Tibial nerve (tissue), 4 donors: ENCODE data around the gene HADHA.

Experiments
- EP300 ChIP-seq, 2 donors: sonication (generic); formaldehyde crosslinking; IDR thresholded peaks; one replicate each; pipeline ENCODE4 v1.6.1; 2017; ENCODE audit warnings: antibody characterized with exemption in 2 of 2, mild to moderate bottlenecking in 1 of 2
- POLR2A ChIP-seq, 2 donors: fragments of 450-650 bp; IDR thresholded peaks; one replicate each; pipeline ENCODE4 v1.6.1; 2017; ENCODE audit warnings: antibody characterized with exemption in 2 of 2, mild to moderate bottlenecking in 2 of 2, moderate library complexity in 2 of 2
- TF ChIP-seq, protein P1 (sequence below), 5 experiments: fragments of 200-600 bp in 3 of 5; fragments of 450-650 bp in 2 of 5; sonication (generic) in 3 of 5; IDR thresholded peaks; one replicate each; pipeline ENCODE4 v1.5.1; 2016 to 2019; ENCODE audit warnings: antibody characterized with exemption in 5 of 5, mild to moderate bottlenecking in 3 of 5, moderate library complexity in 2 of 5

DNA sequence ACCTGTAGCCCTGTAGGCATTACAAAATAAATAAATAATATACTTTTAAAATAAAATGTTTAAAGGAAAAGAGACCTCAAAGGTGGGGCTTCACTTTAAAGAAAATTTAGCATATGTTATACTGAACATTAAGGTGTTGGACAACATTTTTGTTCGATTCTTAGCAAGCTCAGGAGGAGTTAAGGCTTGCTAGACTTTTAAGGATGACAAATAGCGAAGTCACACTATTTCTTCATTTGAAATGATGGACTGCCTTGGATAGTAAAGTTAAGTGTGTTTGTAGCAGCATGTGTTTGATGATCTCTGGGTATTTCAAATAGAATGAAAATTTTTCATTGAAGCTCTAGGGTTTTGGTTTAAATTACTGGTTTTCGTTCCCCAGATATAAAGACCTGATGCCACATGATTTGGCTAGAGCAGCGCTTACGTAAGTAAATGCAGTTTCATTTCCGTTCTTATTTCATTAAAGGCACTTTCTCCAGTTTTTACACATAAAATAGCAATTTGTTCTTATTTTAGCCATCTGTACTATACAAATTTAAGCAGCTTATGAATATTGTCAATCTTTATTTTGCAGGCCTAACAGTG, 25.2 kb upstream of the HADHA start:
- TF ChIP-seq, protein P1, sequence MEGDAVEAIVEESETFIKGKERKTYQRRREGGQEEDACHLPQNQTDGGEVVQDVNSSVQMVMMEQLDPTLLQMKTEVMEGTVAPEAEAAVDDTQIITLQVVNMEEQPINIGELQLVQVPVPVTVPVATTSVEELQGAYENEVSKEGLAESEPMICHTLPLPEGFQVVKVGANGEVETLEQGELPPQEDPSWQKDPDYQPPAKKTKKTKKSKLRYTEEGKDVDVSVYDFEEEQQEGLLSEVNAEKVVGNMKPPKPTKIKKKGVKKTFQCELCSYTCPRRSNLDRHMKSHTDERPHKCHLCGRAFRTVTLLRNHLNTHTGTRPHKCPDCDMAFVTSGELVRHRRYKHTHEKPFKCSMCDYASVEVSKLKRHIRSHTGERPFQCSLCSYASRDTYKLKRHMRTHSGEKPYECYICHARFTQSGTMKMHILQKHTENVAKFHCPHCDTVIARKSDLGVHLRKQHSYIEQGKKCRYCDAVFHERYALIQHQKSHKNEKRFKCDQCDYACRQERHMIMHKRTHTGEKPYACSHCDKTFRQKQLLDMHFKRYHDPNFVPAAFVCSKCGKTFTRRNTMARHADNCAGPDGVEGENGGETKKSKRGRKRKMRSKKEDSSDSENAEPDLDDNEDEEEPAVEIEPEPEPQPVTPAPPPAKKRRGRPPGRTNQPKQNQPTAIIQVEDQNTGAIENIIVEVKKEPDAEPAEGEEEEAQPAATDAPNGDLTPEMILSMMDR (IDR thresholded peaks at IDR 0.05), result no peak
- TF ChIP-seq POLR2A (IDR thresholded peaks at IDR 0.05) (no peak), EP300 (IDR thresholded peaks at IDR 0.05) (no peak)
